WTC11 (cell line): ENCODE results near the gene PDF. TPM values are rescaled to one million over a fixed set of nuclear protein-coding genes. Genes with fewer than 3 reads are reported as not detected.
"Not testable (repeated sequence)": the region's sequence is repeated elsewhere in the genome, so short reads cannot be mapped to it uniquely, and the experiment has no call there.

Experiments used
- ATAC-seq: fragments of 200-7000 bp; cut with Tn5 transposase; 2 replicates; pipeline ENCODE4 v1.10.0; 2021; ENCODE audit warnings: mild to moderate bottlenecking, moderate library complexity
- CTCF ChIA-PET: fragments of 300-600 bp; sonication (Branson Sonifier 250); formaldehyde crosslinking; loops from one replicate; lab custom pipeline; 2021; ENCODE audit warnings: antibody characterized with exemption; lab: Charles Lee
- POLR2A ChIA-PET: fragments of 350-600 bp; sonication (Branson Sonifier 250); formaldehyde crosslinking; loops from one replicate; lab custom pipeline; 2021; ENCODE audit warnings: antibody characterized with exemption; lab: Charles Lee
- DNase-seq: peaks from one replicate; pipeline ENCODE4 v3.0.0; 2021; ENCODE audit warnings: low spot score
- H3K27ac Mint-ChIP-seq: 2 replicates; pipeline ENCODE4 v1.8.0; 2021; ENCODE audit warnings: mixed read lengths
- H3K27me3 Mint-ChIP-seq: 2 replicates; pipeline ENCODE4 v1.8.0; 2021; ENCODE audit warnings: low read depth, mild to moderate bottlenecking, moderate library complexity, mixed read lengths
- H3K36me3 Mint-ChIP-seq: 2 replicates; pipeline ENCODE4 v1.8.0; 2021; ENCODE audit warnings: mixed read lengths
- H3K4me1 Mint-ChIP-seq: 2 replicates; pipeline ENCODE4 v1.8.0; 2022; ENCODE audit warnings: mixed read lengths
- H3K4me3 Mint-ChIP-seq: 2 replicates; pipeline ENCODE4 v1.8.0; 2021; ENCODE audit warnings: mild to moderate bottlenecking, moderate library complexity, mixed read lengths
- H3K9me3 Mint-ChIP-seq: 2 replicates; pipeline ENCODE4 v1.8.0; 2021; ENCODE audit warnings: mixed read lengths
- CREM ChIP-seq: sonication (generic); formaldehyde crosslinking; IDR thresholded peaks from 2 replicates; pipeline ENCODE4 v1.8.1; 2022; ENCODE audit warnings: mild to moderate bottlenecking, missing genetic modification reagents, moderate library complexity
- IRF2 ChIP-seq: sonication (generic); formaldehyde crosslinking; IDR thresholded peaks from 2 replicates; pipeline ENCODE4 v1.8.0; 2022; ENCODE audit warnings: low read depth, missing genetic modification reagents, borderline replicate concordance
- JUN ChIP-seq: sonication (generic); formaldehyde crosslinking; IDR thresholded peaks from 2 replicates; pipeline ENCODE4 v1.8.0; 2023; ENCODE audit warnings: mild to moderate bottlenecking, missing genetic modification reagents
- MAX ChIP-seq: sonication (generic); formaldehyde crosslinking; IDR thresholded peaks from 2 replicates; pipeline ENCODE4 v1.8.0; 2022; ENCODE audit warnings: mild to moderate bottlenecking, missing genetic modification reagents
- NR1H2 ChIP-seq: sonication (generic); formaldehyde crosslinking; IDR thresholded peaks from 2 replicates; pipeline ENCODE4 v1.9.0; 2021; ENCODE audit warnings: mild to moderate bottlenecking, moderate library complexity, missing genetic modification reagents
- PREB ChIP-seq: sonication (generic); formaldehyde crosslinking; IDR thresholded peaks from 2 replicates; pipeline ENCODE4 v1.8.1; 2022; ENCODE audit warnings: mild to moderate bottlenecking, missing genetic modification reagents, moderate library complexity, borderline replicate concordance
- PRRX2 ChIP-seq: fragments of 250-450 bp; sonication (Bioruptor Pico); IDR thresholded peaks from 2 replicates; pipeline ENCODE4 v1.8.0; 2021; ENCODE audit warnings: mild to moderate bottlenecking
- ZBTB21 ChIP-seq: sonication (generic); formaldehyde crosslinking; IDR thresholded peaks from 2 replicates; pipeline ENCODE4 v1.8.1; 2023; ENCODE audit warnings: mild to moderate bottlenecking, missing genetic modification reagents, borderline replicate concordance
- ZNF138 ChIP-seq: sonication (generic); formaldehyde crosslinking; conservative IDR thresholded peaks from 2 replicates; pipeline ENCODE4 v1.8.1; 2022; ENCODE audit warnings: mild to moderate bottlenecking, moderate library complexity, missing genetic modification reagents
- ZNF317 ChIP-seq: sonication (generic); formaldehyde crosslinking; IDR thresholded peaks from 2 replicates; pipeline ENCODE4 v1.8.1; 2023; ENCODE audit warnings: low read depth, mild to moderate bottlenecking, moderate library complexity, missing genetic modification reagents, borderline replicate concordance
- total RNA-seq: library from RNA; stranded (reverse); gene quantifications from 3 replicates; pipeline ENCODE4 v1.2.3, GENCODE V29; 2021
- TF ChIP-seq, protein P1 (sequence below): fragments of 250-450 bp; sonication (Bioruptor Pico); IDR thresholded peaks from 2 replicates; pipeline ENCODE4 v1.9.0; 2021; ENCODE audit warnings: mild to moderate bottlenecking
- TF ChIP-seq, protein P2 (sequence below): sonication (generic); formaldehyde crosslinking; IDR thresholded peaks from 2 replicates; pipeline ENCODE4 v1.8.1; 2023; ENCODE audit warnings: mild to moderate bottlenecking, missing genetic modification reagents, borderline replicate concordance
- TF ChIP-seq, protein P3 (sequence below): sonication (generic); formaldehyde crosslinking; IDR thresholded peaks from 2 replicates; pipeline ENCODE4 v1.8.1; 2023; ENCODE audit warnings: mild to moderate bottlenecking, missing genetic modification reagents, moderate library complexity
- TF ChIP-seq, protein P4 (sequence below): sonication (generic); formaldehyde crosslinking; IDR thresholded peaks from 2 replicates; pipeline ENCODE4 v1.8.0; 2022; ENCODE audit warnings: mild to moderate bottlenecking, missing genetic modification reagents

The PDF gene
- total RNA-seq, 1 experiment from 2014 or later = 28.2 TPM

DNA sequence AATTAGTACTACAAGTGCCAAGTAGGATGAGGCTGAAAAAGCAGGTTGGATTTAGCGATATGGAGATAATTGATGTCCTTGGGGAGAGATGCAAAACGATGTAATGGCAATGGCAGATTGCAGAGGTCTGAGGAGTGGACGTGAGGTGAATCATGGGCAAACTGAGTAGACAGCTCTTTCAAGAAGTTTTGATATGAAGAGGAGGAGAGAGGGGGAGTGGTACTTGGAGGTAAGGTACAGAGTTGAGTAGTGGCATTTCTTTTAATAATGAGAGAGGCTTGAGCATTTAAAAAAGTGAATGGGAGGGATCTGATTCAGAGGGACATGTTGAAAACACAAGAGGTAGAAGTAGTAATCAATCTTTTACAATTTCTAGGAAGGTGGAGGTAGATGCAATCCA, 37.0 kb downstream of the PDF start (continued):
- TF ChIP-seq, protein P1, sequence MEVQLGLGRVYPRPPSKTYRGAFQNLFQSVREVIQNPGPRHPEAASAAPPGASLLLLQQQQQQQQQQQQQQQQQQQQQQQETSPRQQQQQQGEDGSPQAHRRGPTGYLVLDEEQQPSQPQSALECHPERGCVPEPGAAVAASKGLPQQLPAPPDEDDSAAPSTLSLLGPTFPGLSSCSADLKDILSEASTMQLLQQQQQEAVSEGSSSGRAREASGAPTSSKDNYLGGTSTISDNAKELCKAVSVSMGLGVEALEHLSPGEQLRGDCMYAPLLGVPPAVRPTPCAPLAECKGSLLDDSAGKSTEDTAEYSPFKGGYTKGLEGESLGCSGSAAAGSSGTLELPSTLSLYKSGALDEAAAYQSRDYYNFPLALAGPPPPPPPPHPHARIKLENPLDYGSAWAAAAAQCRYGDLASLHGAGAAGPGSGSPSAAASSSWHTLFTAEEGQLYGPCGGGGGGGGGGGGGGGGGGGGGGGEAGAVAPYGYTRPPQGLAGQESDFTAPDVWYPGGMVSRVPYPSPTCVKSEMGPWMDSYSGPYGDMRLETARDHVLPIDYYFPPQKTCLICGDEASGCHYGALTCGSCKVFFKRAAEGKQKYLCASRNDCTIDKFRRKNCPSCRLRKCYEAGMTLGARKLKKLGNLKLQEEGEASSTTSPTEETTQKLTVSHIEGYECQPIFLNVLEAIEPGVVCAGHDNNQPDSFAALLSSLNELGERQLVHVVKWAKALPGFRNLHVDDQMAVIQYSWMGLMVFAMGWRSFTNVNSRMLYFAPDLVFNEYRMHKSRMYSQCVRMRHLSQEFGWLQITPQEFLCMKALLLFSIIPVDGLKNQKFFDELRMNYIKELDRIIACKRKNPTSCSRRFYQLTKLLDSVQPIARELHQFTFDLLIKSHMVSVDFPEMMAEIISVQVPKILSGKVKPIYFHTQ (CRISPR knock-in tag) = no peak
- no peak for TF ChIP-seq ZNF317
- TF ChIP-seq, protein P2, sequence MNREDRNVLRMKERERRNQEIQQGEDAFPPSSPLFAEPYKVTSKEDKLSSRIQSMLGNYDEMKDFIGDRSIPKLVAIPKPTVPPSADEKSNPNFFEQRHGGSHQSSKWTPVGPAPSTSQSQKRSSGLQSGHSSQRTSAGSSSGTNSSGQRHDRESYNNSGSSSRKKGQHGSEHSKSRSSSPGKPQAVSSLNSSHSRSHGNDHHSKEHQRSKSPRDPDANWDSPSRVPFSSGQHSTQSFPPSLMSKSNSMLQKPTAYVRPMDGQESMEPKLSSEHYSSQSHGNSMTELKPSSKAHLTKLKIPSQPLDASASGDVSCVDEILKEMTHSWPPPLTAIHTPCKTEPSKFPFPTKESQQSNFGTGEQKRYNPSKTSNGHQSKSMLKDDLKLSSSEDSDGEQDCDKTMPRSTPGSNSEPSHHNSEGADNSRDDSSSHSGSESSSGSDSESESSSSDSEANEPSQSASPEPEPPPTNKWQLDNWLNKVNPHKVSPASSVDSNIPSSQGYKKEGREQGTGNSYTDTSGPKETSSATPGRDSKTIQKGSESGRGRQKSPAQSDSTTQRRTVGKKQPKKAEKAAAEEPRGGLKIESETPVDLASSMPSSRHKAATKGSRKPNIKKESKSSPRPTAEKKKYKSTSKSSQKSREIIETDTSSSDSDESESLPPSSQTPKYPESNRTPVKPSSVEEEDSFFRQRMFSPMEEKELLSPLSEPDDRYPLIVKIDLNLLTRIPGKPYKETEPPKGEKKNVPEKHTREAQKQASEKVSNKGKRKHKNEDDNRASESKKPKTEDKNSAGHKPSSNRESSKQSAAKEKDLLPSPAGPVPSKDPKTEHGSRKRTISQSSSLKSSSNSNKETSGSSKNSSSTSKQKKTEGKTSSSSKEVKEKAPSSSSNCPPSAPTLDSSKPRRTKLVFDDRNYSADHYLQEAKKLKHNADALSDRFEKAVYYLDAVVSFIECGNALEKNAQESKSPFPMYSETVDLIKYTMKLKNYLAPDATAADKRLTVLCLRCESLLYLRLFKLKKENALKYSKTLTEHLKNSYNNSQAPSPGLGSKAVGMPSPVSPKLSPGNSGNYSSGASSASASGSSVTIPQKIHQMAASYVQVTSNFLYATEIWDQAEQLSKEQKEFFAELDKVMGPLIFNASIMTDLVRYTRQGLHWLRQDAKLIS (CRISPR knock-in tag) = no peak
- no peak for TF ChIP-seq PRRX2 (CRISPR knock-in tag)
- TF ChIP-seq JUN (CRISPR knock-in tag) = no peak
- TF ChIP-seq, protein P3, sequence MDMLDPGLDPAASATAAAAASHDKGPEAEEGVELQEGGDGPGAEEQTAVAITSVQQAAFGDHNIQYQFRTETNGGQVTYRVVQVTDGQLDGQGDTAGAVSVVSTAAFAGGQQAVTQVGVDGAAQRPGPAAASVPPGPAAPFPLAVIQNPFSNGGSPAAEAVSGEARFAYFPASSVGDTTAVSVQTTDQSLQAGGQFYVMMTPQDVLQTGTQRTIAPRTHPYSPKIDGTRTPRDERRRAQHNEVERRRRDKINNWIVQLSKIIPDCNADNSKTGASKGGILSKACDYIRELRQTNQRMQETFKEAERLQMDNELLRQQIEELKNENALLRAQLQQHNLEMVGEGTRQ = no peak
- no peak for TF ChIP-seq CREM (CRISPR knock-in tag)
- TF ChIP-seq NR1H2 = no peak
- TF ChIP-seq, protein P4, sequence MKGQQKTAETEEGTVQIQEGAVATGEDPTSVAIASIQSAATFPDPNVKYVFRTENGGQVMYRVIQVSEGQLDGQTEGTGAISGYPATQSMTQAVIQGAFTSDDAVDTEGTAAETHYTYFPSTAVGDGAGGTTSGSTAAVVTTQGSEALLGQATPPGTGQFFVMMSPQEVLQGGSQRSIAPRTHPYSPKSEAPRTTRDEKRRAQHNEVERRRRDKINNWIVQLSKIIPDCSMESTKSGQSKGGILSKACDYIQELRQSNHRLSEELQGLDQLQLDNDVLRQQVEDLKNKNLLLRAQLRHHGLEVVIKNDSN (CRISPR knock-in tag) = no peak
- no peak for TF ChIP-seq ZBTB21 (CRISPR knock-in tag)
- no peak for TF ChIP-seq PREB (CRISPR knock-in tag)
- TF ChIP-seq MAX = no peak
- TF ChIP-seq IRF2 (CRISPR knock-in tag) = no peak
- no peak for TF ChIP-seq ZNF138 (CRISPR knock-in tag)

- H3K4me3 Mint-ChIP-seq, ATAC-seq, H3K9me3 Mint-ChIP-seq, H3K27me3 Mint-ChIP-seq, H3K4me1 Mint-ChIP-seq, H3K27ac Mint-ChIP-seq, DNase-seq, H3K36me3 Mint-ChIP-seq: not testable (repeated sequence)
- ChIA-PET CTCF (interaction anchor here (1.0 kb wide), 1 partner anchor 141 kb away, joined by 3 read pairs; no protein-coding TSS in a partner anchor), POLR2A (interaction anchor here (0.6 kb wide), 1 partner anchor 27 kb away, joined by 3 read pairs; no protein-coding TSS in a partner anchor)
Measured at GRCh38 chr16:69291657-69292056, 38.7 kb downstream of the PDF start.
